AG04450 (cell line): ENCODE measurements around the gene GP9. TPM values are rescaled to one million over a fixed set of nuclear protein-coding genes. Genes with fewer than 3 reads are reported as not detected.

Experiments used
- CTCF ChIA-PET: fragments of 300-600, 350-600 bp; formaldehyde crosslinking; extraction: SDS; loops from one replicate; lab custom pipeline; 2022; ENCODE audit warnings: antibody characterized with exemption, inconsistent platforms; lab: Charles Lee
- POLR2A ChIA-PET: fragments of 350-600 bp; formaldehyde crosslinking; extraction: SDS; loops from one replicate; lab custom pipeline; 2021; ENCODE audit warnings: antibody characterized with exemption, inconsistent platforms; lab: Yijun Ruan, JAX
- DNase-seq: peaks from one replicate; pipeline ENCODE4 v3.0.0-alpha.2; 2011; ENCODE audit warnings: low read depth, low spot score
- H3K27ac ChIP-seq: one replicate; pipeline ENCODE4 v1.5.1; 2012; ENCODE audit warnings: low read depth, low read length, control low read depth
- H3K27me3 ChIP-seq: one replicate; pipeline ENCODE4 v1.6.0; 2012; ENCODE audit warnings: low read length; ENCODE audit not compliant: control insufficient read depth, insufficient read depth
- H3K4me3 ChIP-seq: 2 replicates; pipeline ENCODE4 v1.5.1; 2011; ENCODE audit warnings: mild to moderate bottlenecking, low read depth, low read length, control low read depth
- H3K9me3 ChIP-seq: 2 replicates; pipeline ENCODE4 v1.5.1; 2012; ENCODE audit warnings: low read length; ENCODE audit not compliant: control insufficient read depth, insufficient read depth
- polyA plus RNA-seq: library from polyadenylated mRNA; depleted of rRNA; stranded (reverse); fragments of >200 nt; gene quantifications from 2 replicates; pipeline ENCODE4 v1.2.3, GENCODE V29; 2011
- TF ChIP-seq, protein P1 (sequence below): IDR thresholded peaks from 2 replicates; pipeline ENCODE4 v1.5.1; 2011; ENCODE audit warnings: low read depth, low read length, control low read depth, inconsistent platforms

GP9 gene
- polyA plus RNA-seq, 1 experiment: not detected

DNA sequence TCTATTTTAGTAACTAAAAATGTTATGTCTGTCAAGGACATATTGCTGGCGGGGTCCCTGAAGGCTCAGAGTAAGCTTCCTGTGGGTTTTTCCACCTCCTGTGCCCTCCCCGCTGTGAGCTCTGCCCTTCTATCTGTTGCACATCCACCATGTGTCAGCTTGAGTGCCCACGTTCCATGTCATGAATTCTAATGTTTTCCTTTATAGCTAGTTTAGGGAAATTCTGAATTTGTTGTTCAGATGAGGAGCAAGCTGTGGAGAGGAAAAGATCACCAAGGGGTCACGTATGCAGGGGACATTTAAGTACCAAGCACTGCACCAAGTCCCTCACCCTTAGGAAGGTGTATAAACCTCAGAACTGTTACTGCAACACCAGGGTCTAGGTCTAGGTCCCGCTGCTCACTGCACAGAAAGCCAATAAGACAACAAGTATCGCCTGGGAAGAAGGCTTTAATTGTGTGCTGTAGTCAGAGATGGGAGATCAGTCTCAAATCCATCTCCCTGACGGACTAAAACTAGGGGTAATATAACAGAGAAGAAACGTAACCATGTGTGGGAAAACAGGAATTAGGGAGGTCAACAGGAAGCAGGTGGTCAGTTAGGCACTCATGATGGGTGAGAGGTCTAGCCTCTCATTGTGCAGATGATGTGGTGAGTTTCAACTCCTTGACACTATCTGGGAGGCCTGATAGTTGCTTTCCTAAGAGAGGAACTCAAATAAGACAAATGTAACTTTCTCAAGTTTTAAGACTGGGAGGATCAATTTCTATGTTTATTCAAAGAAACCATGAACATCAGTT lies 9.7 kb downstream of the GP9 start:
- H3K9me3 ChIP-seq: peaks cover 3% of the 10 kb centered on the region; the same call in 1 of the 2 replicates
- no peak for DNase-seq
- TF ChIP-seq, protein P1, sequence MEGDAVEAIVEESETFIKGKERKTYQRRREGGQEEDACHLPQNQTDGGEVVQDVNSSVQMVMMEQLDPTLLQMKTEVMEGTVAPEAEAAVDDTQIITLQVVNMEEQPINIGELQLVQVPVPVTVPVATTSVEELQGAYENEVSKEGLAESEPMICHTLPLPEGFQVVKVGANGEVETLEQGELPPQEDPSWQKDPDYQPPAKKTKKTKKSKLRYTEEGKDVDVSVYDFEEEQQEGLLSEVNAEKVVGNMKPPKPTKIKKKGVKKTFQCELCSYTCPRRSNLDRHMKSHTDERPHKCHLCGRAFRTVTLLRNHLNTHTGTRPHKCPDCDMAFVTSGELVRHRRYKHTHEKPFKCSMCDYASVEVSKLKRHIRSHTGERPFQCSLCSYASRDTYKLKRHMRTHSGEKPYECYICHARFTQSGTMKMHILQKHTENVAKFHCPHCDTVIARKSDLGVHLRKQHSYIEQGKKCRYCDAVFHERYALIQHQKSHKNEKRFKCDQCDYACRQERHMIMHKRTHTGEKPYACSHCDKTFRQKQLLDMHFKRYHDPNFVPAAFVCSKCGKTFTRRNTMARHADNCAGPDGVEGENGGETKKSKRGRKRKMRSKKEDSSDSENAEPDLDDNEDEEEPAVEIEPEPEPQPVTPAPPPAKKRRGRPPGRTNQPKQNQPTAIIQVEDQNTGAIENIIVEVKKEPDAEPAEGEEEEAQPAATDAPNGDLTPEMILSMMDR: no peak
- ChIA-PET CTCF (interaction anchor here (0.6 to 3.8 kb wide), 4 partner anchors 17 to 107 kb away, joined by 5 to 34 read pairs (median 16); no protein-coding TSS in a partner anchor), POLR2A (no interaction called here)
- peaks cover 4% of the 10 kb centered on the region for H3K27me3 ChIP-seq
- H3K27ac ChIP-seq: no peak overlapping the region
- H3K4me3 ChIP-seq: no peak overlapping the region

DNA sequence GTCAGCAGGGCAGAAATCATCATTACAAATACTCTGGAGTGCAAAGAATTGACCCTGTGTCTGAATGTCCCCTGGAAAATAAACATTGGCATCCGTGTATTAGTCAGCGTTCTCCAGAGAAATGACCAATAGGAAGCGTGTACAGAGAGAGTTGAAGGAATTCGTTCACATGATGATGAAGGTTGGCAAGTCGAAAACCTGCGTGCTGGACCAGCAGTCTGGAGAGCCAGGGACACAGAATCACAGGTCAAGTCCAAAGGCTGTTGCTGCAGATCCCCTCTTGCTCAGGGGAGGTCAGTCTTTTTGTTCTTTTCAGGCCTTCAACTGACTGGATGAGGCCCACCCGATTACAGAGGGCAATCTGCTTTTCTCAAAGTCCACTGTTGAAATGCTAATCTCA lies 16.6 kb downstream of the GP9 start:
- Histone ChIP-seq H3K9me3 (no peaks in the 10 kb centered on the region), H3K4me3 (no peak overlapping the region), H3K27me3 (peaks cover 5% of the 10 kb centered on the region), H3K27ac (peak overlapping the region; percentile 31)
- ChIA-PET CTCF (interaction anchor here (1.2 to 2.3 kb wide), 2 partner anchors 24 to 106 kb away, joined by 4 to 10 read pairs; no protein-coding TSS in a partner anchor), POLR2A (no interaction called here)
- DNase-seq: peak; percentile 16
- TF ChIP-seq, protein P1: no peak

DNA sequence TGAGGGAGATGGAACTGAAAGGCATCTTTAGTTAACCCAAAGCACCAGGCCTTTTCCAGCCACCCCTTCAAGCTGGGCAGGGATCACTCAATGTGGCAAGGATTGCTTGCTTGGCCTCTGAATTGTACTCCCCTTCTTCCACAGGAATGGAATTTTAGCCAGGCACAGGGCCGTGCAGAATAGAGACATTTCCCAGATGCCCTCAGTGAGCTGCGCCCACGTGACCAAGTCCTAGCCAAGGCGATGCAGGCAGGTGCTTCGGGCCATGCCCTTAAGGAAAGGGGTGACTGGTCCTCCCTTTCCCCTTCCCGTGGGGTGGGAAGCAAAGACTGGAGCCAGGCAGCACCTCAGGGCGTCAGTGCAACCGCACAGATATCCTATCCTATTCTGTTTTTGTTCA lies 17.9 kb downstream of the GP9 start:
- H3K9me3 ChIP-seq: no peaks in the 10 kb centered on the region
- H3K27me3 ChIP-seq: peaks cover 3% of the 10 kb centered on the region
- TF ChIP-seq, protein P1: no peak
- ChIA-PET POLR2A (interaction anchor here (0.6 kb wide), 1 partner anchor 58 kb away, joined by 3 read pairs; no protein-coding TSS in a partner anchor), CTCF (interaction anchor here (2.3 kb wide), 1 partner anchor 25 kb away, joined by 10 read pairs; no protein-coding TSS in a partner anchor)
- no peak overlapping the region for H3K4me3 ChIP-seq
- no peak overlapping the region for H3K27ac ChIP-seq
- DNase-seq: no peak

DNA sequence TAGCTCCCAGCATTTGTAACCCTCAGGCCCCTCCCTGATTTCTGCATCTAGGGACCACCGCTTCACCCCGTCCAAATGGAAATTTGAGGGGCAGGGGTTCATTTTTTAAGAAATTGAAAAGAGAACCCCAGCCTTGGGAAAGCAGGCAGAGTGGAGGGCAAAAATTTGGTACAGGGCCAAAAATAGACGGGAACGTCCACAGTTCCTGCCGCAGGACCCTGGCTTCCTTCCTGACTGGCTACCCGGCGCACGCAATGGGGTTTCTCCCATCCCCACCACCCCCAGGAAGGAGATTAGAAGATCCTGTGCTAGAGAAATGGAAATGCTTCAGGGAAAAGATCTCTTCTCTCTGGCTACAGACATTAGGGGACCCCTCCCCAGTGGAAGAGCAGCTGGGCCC lies 20.9 kb downstream of the GP9 start:
- no peak overlapping the region for H3K27ac ChIP-seq
- no peak overlapping the region for H3K4me3 ChIP-seq
- no peak for DNase-seq
- ChIA-PET CTCF (interaction anchor here (0.7 to 1.4 kb wide), 2 partner anchors 28 to 111 kb away, joined by 3 to 4 read pairs; no protein-coding TSS in a partner anchor), POLR2A (no interaction called here)
- H3K27me3 ChIP-seq: peaks cover 3% of the 10 kb centered on the region
- no peaks in the 10 kb centered on the region for H3K9me3 ChIP-seq
- TF ChIP-seq, protein P1: no peak

DNA sequence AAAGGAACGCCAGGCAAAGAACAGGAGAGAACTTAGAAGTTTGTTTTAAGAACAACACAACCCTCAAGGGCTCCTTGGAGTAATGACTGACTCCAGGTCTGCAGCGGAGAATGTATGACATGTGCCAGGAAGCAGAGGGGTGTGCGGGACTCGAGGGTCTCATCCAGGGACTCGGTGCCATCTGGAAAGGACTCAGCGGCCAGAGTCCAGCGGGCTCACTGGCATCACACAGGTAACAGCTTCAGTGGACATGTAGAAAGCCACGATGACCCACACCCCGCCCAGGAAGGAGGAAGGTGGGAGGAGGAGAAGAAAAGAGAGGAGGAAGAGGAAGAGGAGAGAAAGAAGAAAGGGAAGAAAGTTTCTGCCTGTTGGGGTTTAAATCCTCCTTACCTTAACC lies 21.4 kb downstream of the GP9 start:
- ChIA-PET CTCF (interaction anchor here (1.4 kb wide), 1 partner anchor 112 kb away, joined by 4 read pairs; no protein-coding TSS in a partner anchor), POLR2A (no interaction called here)
- Histone ChIP-seq H3K4me3 (no peak overlapping the region), H3K27me3 (peaks cover 3% of the 10 kb centered on the region), H3K9me3 (no peaks in the 10 kb centered on the region), H3K27ac (no peak overlapping the region)
- TF ChIP-seq, protein P1: no peak
- no peak for DNase-seq
